ENCODE results near the gene ZNF384.
A peak's percentile ranks its signal among the peaks of the same experiment; 100 is the strongest.

Gene ZNF384

GRCh38 chr12:6653342-6653741 lies 35.8 kb downstream of the ZNF384 start:
- no peak for DNase-seq

- DNase-seq = no peak
Measured at GRCh38 chr12:6652391-6652790, 36.8 kb downstream of the ZNF384 start.

GRCh38 chr12:6650832-6651231 lies 38.3 kb downstream of the ZNF384 start:
- no peak for DNase-seq

- DNase-seq = peak; percentile 42
Measured at GRCh38 chr12:6647083-6647604, 42.0 kb downstream of the ZNF384 start, which contains the start of gene ACRBP. Gene ACRBP (minus strand): TSS chr12:6647432. CDS start chr12:6647366, 66 bp downstream.

GRCh38 chr12:6646276-6647082 lies 42.7 kb downstream of the ZNF384 start:
- no peak for DNase-seq

GRCh38 chr12:6644903-6645302 lies 44.3 kb downstream of the ZNF384 start:
- no peak for DNase-seq

GRCh38 chr12:6644257-6644596 lies 44.9 kb downstream of the ZNF384 start:
- no peak for DNase-seq

- DNase-seq = no peak
Measured at GRCh38 chr12:6643569-6644256, 45.5 kb downstream of the ZNF384 start.

GRCh38 chr12:6641131-6641530 lies 48.0 kb downstream of the ZNF384 start:
- DNase-seq = no peak

GRCh38 chr12:6640497-6640896 lies 48.7 kb downstream of the ZNF384 start:
- no peak for DNase-seq

GRCh38 chr12:6639151-6639801 lies 49.9 kb downstream of the ZNF384 start:
- no peak for DNase-seq

- DNase-seq = no peak
Measured at GRCh38 chr12:6638305-6638704, 50.9 kb downstream of the ZNF384 start.

- DNase-seq = no peak
Measured at GRCh38 chr12:6635856-6636531, 53.2 kb downstream of the ZNF384 start, which contains the start of gene LPAR5. Gene LPAR5 (minus strand): TSS chr12:6635959. CDS start chr12:6621248, 14,711 bp downstream.

- DNase-seq = peak; percentile 49
Measured at GRCh38 chr12:6635375-6635855, 53.8 kb downstream of the ZNF384 start.

GRCh38 chr12:6632026-6632983 lies 56.9 kb downstream of the ZNF384 start:
- peak; percentile 50 for DNase-seq

- DNase-seq = no peak
Measured at GRCh38 chr12:6631549-6631961, 57.6 kb downstream of the ZNF384 start.

GRCh38 chr12:6630736-6631135 lies 58.4 kb downstream of the ZNF384 start:
- no peak for DNase-seq

GRCh38 chr12:6627616-6628015 lies 61.6 kb downstream of the ZNF384 start:
- no peak for DNase-seq

- no peak for DNase-seq
Measured at GRCh38 chr12:6626654-6627283, 62.4 kb downstream of the ZNF384 start.

GRCh38 chr12:6620885-6621274 lies 68.3 kb downstream of the ZNF384 start:
- DNase-seq = no peak
